ENCODE results near the gene FDPS. TPM values are rescaled to one million over a fixed set of nuclear protein-coding genes. Genes with fewer than 3 reads are reported as not detected.

Gene FDPS
- total and polyA plus RNA-seq, 2 experiments from 2014 or later: 287 to 366 TPM

DNA sequence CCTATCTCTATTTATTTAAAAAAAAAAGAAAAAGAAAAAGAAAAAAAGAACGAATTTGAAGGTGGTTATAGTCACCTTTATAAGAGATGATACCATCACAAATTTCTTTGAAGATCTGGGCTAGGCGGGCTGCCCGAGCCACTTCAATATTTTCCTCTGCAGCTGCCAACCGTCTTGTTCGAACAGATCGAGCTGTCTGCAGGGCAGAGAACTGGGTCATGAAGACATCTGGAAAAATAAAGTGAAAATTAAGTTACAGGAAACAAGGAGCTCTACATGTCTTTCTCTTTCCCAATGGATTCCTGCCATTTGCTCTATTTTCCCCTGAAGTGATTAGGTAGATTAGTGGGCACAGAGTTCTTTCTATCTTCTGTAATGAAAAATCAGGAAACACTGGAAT lies 44.0 kb downstream of the FDPS start:
- H3K36me3 Mint-ChIP-seq (ENCODE audit: low read depth): peaks cover 57% of the 10 kb centered on the region
- Histone ChIP-seq H3K27ac (ENCODE audit: low read depth) (no peak overlapping the region), H2AFZ (no peak overlapping the region), H3K4me2 (no peak overlapping the region), H3K4me3 (no peak overlapping the region), H3K27me3 (ENCODE audit: insufficient read depth) (no peaks in the 10 kb centered on the region), H3K4me1 (ENCODE audit: insufficient read depth) (no peaks in the 10 kb centered on the region), H3F3A (replicated peaks; ENCODE audit: low read depth) (0 out of 2 replicates have a peak, but pooled peaks cover 6% of the 10 kb centered on the region), H3K36me3 (ENCODE audit: insufficient read depth) (peaks cover 46% of the 10 kb centered on the region), H3K9me2 (ENCODE audit: insufficient read depth) (no peaks in the 10 kb centered on the region), H4K20me1 (replicated peaks; ENCODE audit: insufficient read depth) (no peaks in the 10 kb centered on the region; the same call in 1 of the 2 replicates), H3K79me2 (replicated peaks; ENCODE audit: insufficient read depth) (no peaks in the 10 kb centered on the region)
- no peak overlapping the region for H3K27ac Mint-ChIP-seq
- H3K9me3 Mint-ChIP-seq: no peaks in the 10 kb centered on the region
- no peak for TF ChIP-seq EZH2 (IDR thresholded peaks at IDR 0.05; ENCODE audit: low read depth, unreplicated experiment)
- TF ChIP-seq, protein P1, sequence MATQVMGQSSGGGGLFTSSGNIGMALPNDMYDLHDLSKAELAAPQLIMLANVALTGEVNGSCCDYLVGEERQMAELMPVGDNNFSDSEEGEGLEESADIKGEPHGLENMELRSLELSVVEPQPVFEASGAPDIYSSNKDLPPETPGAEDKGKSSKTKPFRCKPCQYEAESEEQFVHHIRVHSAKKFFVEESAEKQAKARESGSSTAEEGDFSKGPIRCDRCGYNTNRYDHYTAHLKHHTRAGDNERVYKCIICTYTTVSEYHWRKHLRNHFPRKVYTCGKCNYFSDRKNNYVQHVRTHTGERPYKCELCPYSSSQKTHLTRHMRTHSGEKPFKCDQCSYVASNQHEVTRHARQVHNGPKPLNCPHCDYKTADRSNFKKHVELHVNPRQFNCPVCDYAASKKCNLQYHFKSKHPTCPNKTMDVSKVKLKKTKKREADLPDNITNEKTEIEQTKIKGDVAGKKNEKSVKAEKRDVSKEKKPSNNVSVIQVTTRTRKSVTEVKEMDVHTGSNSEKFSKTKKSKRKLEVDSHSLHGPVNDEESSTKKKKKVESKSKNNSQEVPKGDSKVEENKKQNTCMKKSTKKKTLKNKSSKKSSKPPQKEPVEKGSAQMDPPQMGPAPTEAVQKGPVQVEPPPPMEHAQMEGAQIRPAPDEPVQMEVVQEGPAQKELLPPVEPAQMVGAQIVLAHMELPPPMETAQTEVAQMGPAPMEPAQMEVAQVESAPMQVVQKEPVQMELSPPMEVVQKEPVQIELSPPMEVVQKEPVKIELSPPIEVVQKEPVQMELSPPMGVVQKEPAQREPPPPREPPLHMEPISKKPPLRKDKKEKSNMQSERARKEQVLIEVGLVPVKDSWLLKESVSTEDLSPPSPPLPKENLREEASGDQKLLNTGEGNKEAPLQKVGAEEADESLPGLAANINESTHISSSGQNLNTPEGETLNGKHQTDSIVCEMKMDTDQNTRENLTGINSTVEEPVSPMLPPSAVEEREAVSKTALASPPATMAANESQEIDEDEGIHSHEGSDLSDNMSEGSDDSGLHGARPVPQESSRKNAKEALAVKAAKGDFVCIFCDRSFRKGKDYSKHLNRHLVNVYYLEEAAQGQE (IDR thresholded peaks at IDR 0.05; ENCODE audit: unreplicated experiment): no peak
- no peak for TF ChIP-seq POLR2AphosphoS5 (IDR thresholded peaks at IDR 0.05; ENCODE audit: low read depth)
- no peak for TF ChIP-seq STAT1 (IDR thresholded peaks at IDR 0.05; ENCODE audit: unreplicated experiment)
- no peak for TF ChIP-seq CREB1 (CRISPR knock-in tag; IDR thresholded peaks at IDR 0.05; ENCODE audit: low read depth)
- no peak for TF ChIP-seq ZNF462 (CRISPR knock-in tag; IDR thresholded peaks at IDR 0.05)
- TF ChIP-seq EZH2phosphoT487 (IDR thresholded peaks at IDR 0.05; ENCODE audit: unreplicated experiment): no peak
- no peak for TF ChIP-seq ZNF114 (CRISPR knock-in tag; IDR thresholded peaks at IDR 0.05)
- DNase-seq (ENCODE audit: low spot score) (no peak), ATAC-seq (no peak)
- no peaks in the 10 kb centered on the region for H3K4me1 Mint-ChIP-seq
- H3K27me3 Mint-ChIP-seq (ENCODE audit: insufficient read depth, low read depth, poor library complexity): no peaks in the 10 kb centered on the region
- no peak overlapping the region for H3K4me3 Mint-ChIP-seq

Measured in GM23338 (cell line).